Measurements from ENCODE around the gene TCEAL1.

Gene TCEAL1

DNA sequence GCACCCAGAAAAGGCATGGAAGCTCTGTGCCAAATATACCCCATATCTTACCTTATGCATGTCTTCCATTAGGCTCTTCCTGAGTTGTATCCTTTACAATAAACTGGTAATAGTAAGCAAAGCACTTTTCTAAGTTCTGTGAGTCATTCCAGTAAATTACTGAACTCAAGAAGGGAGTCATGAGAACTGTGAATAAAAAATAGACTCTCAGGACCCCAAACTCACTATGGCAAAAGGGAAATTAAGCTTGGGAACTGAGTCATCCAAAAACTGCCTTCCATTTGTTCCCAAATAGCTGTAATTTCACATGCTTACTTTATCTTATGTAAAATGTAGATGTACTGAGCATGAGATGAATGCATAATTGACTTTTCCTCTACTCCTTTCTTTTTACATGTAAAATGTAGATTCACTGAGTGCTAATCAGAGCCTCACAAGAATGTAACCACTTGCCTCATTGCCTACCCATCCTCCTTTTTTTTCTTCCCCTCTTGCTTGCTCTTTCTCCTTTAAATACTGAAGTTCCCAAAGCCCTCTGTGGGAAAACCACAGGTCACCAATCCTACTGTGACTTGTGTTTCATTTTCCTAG is 12.9 kb upstream of the TCEAL1 start:
- H3K4me3 ChIP-seq (ENCODE audit: low read depth, low read length) = no peak overlapping the region
- no peak for TF ChIP-seq CTCF (IDR thresholded peaks at IDR 0.05; ENCODE audit: insufficient read depth, low read length, missing control alignments)
- ChIA-PET POLR2A (interaction anchor here (0.6 kb wide), 1 partner anchor 22 kb away, joined by 3 read pairs; no protein-coding TSS in a partner anchor), CTCF (interaction anchor here (4.1 kb wide), 1 partner anchor 14 kb away, joined by 23 read pairs; the partner anchor contains the start of gene TCEAL1)
- no peak for DNase-seq (ENCODE audit: low read depth, low spot score)

- DNase-seq (ENCODE audit: low read depth, low spot score) = no peak
- ChIA-PET CTCF (interaction anchor here (0.7 to 4.1 kb wide), 3 partner anchors 9 to 70 kb away, joined by 3 to 23 read pairs (median 3); partner anchors contain the start of gene TCEAL1), POLR2A (interaction anchor here (0.7 to 1.2 kb wide), 2 partner anchors 9 to 13 kb away, joined by 3 to 4 read pairs; partner anchors contain the start of gene TCEAL3)
- no peak for TF ChIP-seq CTCF (IDR thresholded peaks at IDR 0.05; ENCODE audit: insufficient read depth, low read length, missing control alignments)
- no peak overlapping the region for H3K4me3 ChIP-seq (ENCODE audit: low read depth, low read length)
These were observed 12.0 kb upstream of the TCEAL1 start for GRCh38 chrX:103616676-103617186.

- CTCF ChIA-PET = no interaction called here
- DNase-seq (ENCODE audit: low read depth, low spot score) = no peak
- POLR2A ChIA-PET = no interaction called here
- no peak overlapping the region for H3K4me3 ChIP-seq (ENCODE audit: low read depth, low read length)
- TF ChIP-seq CTCF (IDR thresholded peaks at IDR 0.05; ENCODE audit: insufficient read depth, low read length, missing control alignments) = no peak
These were observed 4.7 kb upstream of the TCEAL1 start for GRCh38 chrX:103624111-103624510.

GRCh38 chrX:103626855-103627254 is 1.9 kb upstream of the TCEAL1 start:
- no peak for TF ChIP-seq CTCF (IDR thresholded peaks at IDR 0.05; ENCODE audit: insufficient read depth, low read length, missing control alignments)
- ChIA-PET POLR2A (no interaction called here), CTCF (interaction anchor here (1.2 to 1.7 kb wide), 3 partner anchors 10 to 91 kb away, joined by 3 to 4 read pairs (median 3); no protein-coding TSS in a partner anchor)
- H3K4me3 ChIP-seq (ENCODE audit: low read depth, low read length) = no peak overlapping the region
- no peak for DNase-seq (ENCODE audit: low read depth, low spot score)

DNA sequence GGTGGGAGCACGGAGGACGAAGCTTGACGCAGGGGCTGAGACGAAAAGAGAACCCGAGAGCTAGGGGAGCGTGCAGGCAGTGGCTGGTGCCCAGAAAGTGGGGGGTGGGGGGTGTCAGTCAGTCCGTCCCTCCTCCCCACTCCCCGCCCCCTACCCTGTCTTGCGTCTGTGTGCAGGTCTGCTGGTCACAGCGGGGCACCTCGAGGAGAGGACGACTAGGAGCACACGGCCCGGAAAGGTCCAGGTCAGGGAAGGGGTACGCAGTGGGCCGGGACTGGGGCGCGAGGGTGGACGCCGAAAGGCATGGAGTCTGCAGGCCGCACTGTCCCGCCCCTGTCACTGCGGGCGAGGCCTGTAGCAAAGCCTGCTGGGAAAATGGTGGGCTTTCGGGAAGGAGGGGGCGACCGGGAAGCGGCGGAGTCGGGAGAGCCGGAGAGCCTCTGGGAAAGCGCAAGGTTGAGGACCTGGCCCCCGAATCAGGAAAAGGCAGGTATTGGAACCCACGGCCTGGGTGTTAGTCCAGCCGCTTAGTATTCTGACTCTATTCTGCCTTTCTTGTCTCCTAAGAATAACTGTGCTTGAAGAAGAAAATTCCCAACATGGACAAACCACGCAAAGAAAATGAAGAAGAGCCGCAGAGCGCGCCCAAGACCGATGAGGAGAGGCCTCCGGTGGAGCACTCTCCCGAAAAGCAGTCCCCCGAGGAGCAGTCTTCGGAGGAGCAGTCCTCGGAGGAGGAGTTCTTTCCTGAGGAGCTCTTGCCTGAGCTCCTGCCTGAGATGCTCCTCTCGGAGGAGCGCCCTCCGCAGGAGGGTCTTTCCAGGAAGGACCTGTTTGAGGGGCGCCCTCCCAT is 769 bp downstream of the TCEAL1 start:
- TF ChIP-seq CTCF (IDR thresholded peaks at IDR 0.05; ENCODE audit: insufficient read depth, low read length, missing control alignments) = peak; percentile 76
- DNase-seq (ENCODE audit: low read depth, low spot score) = no peak
- POLR2A ChIA-PET = interaction anchor here (0.6 to 1.3 kb wide), 5 partner anchors 11 to 56 kb away, joined by 3 to 5 read pairs (median 3); no protein-coding TSS in a partner anchor
- CTCF ChIA-PET = interaction anchor here (0.7 to 2.6 kb wide), 18 partner anchors 10 to 102 kb away, joined by 3 to 23 read pairs (median 6); no protein-coding TSS in a partner anchor
- peak overlapping the region; percentile 68 for H3K4me3 ChIP-seq (ENCODE audit: low read depth, low read length)
